H9 (cell line): Measurements from ENCODE around the gene ACADSB. TPM values are rescaled to one million over a fixed set of nuclear protein-coding genes. Genes with fewer than 3 reads are reported as not detected.

Source experiments
- DNase-seq: peaks from one replicate; pipeline ENCODE4 v3.0.0-alpha.2; 2017
- H2AFZ ChIP-seq: one replicate; pipeline ENCODE4 v1.6.1; 2013; ENCODE audit warnings: mild to moderate bottlenecking, low read length, control low read depth, moderate library complexity
- H2AK5ac ChIP-seq: 2 replicates; pipeline ENCODE4 v1.6.1; 2013; ENCODE audit warnings: low read length, control low read depth, mixed read lengths; ENCODE audit not compliant: insufficient read length
- H2BK120ac ChIP-seq: one replicate; pipeline ENCODE4 v1.6.1; 2013; ENCODE audit warnings: low read depth, mild to moderate bottlenecking, low read length, control low read depth, inconsistent platforms; ENCODE audit not compliant: poor library complexity, severe bottlenecking
- H2BK12ac ChIP-seq: 2 replicates; pipeline ENCODE4 v1.6.1; 2013; ENCODE audit warnings: low read length, control low read depth, mixed read lengths, low read depth; ENCODE audit not compliant: insufficient read length
- H2BK15ac ChIP-seq: 2 replicates; pipeline ENCODE4 v1.6.1; 2013; ENCODE audit warnings: low read depth, low read length, control low read depth
- H2BK20ac ChIP-seq: one replicate; pipeline ENCODE4 v1.6.1; 2013; ENCODE audit warnings: low read depth, mild to moderate bottlenecking, low read length, control low read depth, inconsistent platforms; ENCODE audit not compliant: poor library complexity, severe bottlenecking
- H2BK5ac ChIP-seq: 2 replicates; pipeline ENCODE4 v1.6.1; 2013; ENCODE audit warnings: low read length, control low read depth, mixed read lengths; ENCODE audit not compliant: insufficient read length
- H3K14ac ChIP-seq: 2 replicates; pipeline ENCODE4 v1.6.1; 2013; ENCODE audit warnings: low read length, control low read depth; ENCODE audit not compliant: insufficient read depth
- H3K18ac ChIP-seq: 2 replicates; pipeline ENCODE4 v1.6.1; 2013; ENCODE audit warnings: low read depth, mild to moderate bottlenecking, mixed read lengths, low read length, control low read depth; ENCODE audit not compliant: insufficient read length
- H3K23ac ChIP-seq: 2 replicates; pipeline ENCODE4 v1.6.1; 2013; ENCODE audit warnings: low read length, control low read depth, mixed read lengths, low read depth; ENCODE audit not compliant: insufficient read length
- H3K23me2 ChIP-seq: 2 replicates; pipeline ENCODE4 v1.6.1; 2013; ENCODE audit warnings: low read depth, mild to moderate bottlenecking, mixed read lengths, low read length, control low read depth; ENCODE audit not compliant: insufficient read length, poor library complexity, severe bottlenecking
- H3K27ac ChIP-seq: 2 replicates; pipeline ENCODE4 v1.5.1; 2013; ENCODE audit warnings: low read length, control low read depth, mixed read lengths, low read depth; ENCODE audit not compliant: insufficient read length
- H3K27me3 ChIP-seq: 2 replicates; pipeline ENCODE4 v1.6.1; 2013; ENCODE audit warnings: low read length, control low read depth, inconsistent platforms; ENCODE audit not compliant: insufficient read depth
- H3K4ac ChIP-seq: 2 replicates; pipeline ENCODE4 v1.6.1; 2013; ENCODE audit warnings: low read depth, mild to moderate bottlenecking, control low read depth, inconsistent platforms, low read length, moderate library complexity
- H3K4me1 ChIP-seq: 2 replicates; pipeline ENCODE4 v1.6.1; 2013; ENCODE audit warnings: low read length, control low read depth, inconsistent platforms; ENCODE audit not compliant: insufficient read depth
- H3K4me2 ChIP-seq: 2 replicates; pipeline ENCODE4 v1.6.1; 2013; ENCODE audit warnings: low read length, control low read depth, mixed read lengths; ENCODE audit not compliant: insufficient read length, insufficient read depth
- H3K56ac ChIP-seq: 2 replicates; pipeline ENCODE4 v1.6.1; 2013; ENCODE audit warnings: low read depth, mild to moderate bottlenecking, mixed read lengths, low read length, control low read depth; ENCODE audit not compliant: insufficient read length
- H3K79me1 ChIP-seq: 2 replicates; pipeline ENCODE4 v1.6.1; 2013; ENCODE audit warnings: low read depth, mild to moderate bottlenecking, moderate library complexity, low read length, control low read depth, inconsistent platforms; ENCODE audit not compliant: insufficient read depth, poor library complexity, severe bottlenecking
- H3K79me2 ChIP-seq: 2 replicates; pipeline ENCODE4 v1.6.1; 2013; ENCODE audit warnings: low read length, control low read depth, inconsistent platforms; ENCODE audit not compliant: insufficient read depth
- H3K9ac ChIP-seq: 2 replicates; pipeline ENCODE4 v1.6.1; 2013; ENCODE audit warnings: low read length, control low read depth, mixed read lengths; ENCODE audit not compliant: insufficient read length; ENCODE audit errors: extremely low read depth
- H3K9me3 ChIP-seq: one replicate; pipeline ENCODE4 v1.6.1; 2013; ENCODE audit warnings: low read depth, low read length, inconsistent platforms; ENCODE audit not compliant: control insufficient read depth
- H3T11ph ChIP-seq: one replicate; pipeline ENCODE4 v1.6.1; 2013; ENCODE audit warnings: mild to moderate bottlenecking, low read length, control low read depth, inconsistent platforms
- H4K20me1 ChIP-seq: one replicate; pipeline ENCODE4 v1.6.1; 2013; ENCODE audit not compliant: control insufficient read depth, insufficient read length, insufficient read depth
- H4K5ac ChIP-seq: 2 replicates; pipeline ENCODE4 v1.6.1; 2013; ENCODE audit warnings: low read depth, mild to moderate bottlenecking, mixed read lengths, low read length, control low read depth; ENCODE audit not compliant: insufficient read length
- H4K8ac ChIP-seq: replicated peaks from 2 replicates; pipeline ENCODE4 v1.6.1; 2013; ENCODE audit warnings: low read length, control low read depth, mixed read lengths, low read depth; ENCODE audit not compliant: insufficient read length
- H4K91ac ChIP-seq: 2 replicates; pipeline ENCODE4 v1.6.1; 2013; ENCODE audit warnings: low read depth, mild to moderate bottlenecking, moderate library complexity, mixed read lengths, low read length, control low read depth; ENCODE audit not compliant: insufficient read length
- H3K27ac Mint-ChIP-seq, 3 experiments: 2 replicates in 2 of 3; 3 replicates in 1 of 3; pipeline ENCODE4 v1.8.0; 2020 to 2021; ENCODE audit warnings: mixed read lengths in 3 of 3, mild to moderate bottlenecking in 1 of 3, moderate library complexity in 1 of 3
- H3K27me3 Mint-ChIP-seq: 2 replicates; pipeline ENCODE4 v1.8.0; 2021; ENCODE audit warnings: low read depth, mild to moderate bottlenecking, moderate library complexity, mixed read lengths
- H3K36me3 Mint-ChIP-seq, 3 experiments: 2 replicates in 2 of 3; 3 replicates in 1 of 3; pipeline ENCODE4 v1.8.0; 2020 to 2021; ENCODE audit warnings: low read depth in 3 of 3, mixed read lengths in 3 of 3; ENCODE audit not compliant: insufficient read depth in 1 of 3
- H3K4me1 Mint-ChIP-seq, 2 experiments: 2 replicates each; pipeline ENCODE4 v1.8.0; 2020; ENCODE audit warnings: mixed read lengths in 2 of 2
- H3K4me3 Mint-ChIP-seq, 2 experiments: 2 replicates in 1 of 2; 3 replicates in 1 of 2; pipeline ENCODE4 v1.8.0; 2020 to 2021; ENCODE audit warnings: mild to moderate bottlenecking in 2 of 2, mixed read lengths in 2 of 2, moderate library complexity in 1 of 2
- H3K9me3 Mint-ChIP-seq, 2 experiments: 2 replicates in 1 of 2; 3 replicates in 1 of 2; pipeline ENCODE4 v1.8.0; 2020; ENCODE audit warnings: mild to moderate bottlenecking in 2 of 2, mixed read lengths in 2 of 2, moderate library complexity in 1 of 2
- WGBS: extraction: QIAGEN DNeasy Blood & Tissue Kit; methylation state at CpG from one replicate; pipeline ENCODE4 v1.1.7; 2013; ENCODE audit warnings: missing lambda C conversion rate, low lambda C conversion rate, mixed read lengths; ENCODE audit not compliant: insufficient read length; ENCODE audit errors: extremely low coverage; 5-methylcytosine and 5-hydroxymethylcytosine counted together
- total RNA-seq: library from RNA; stranded (reverse); gene quantifications from 2 replicates; pipeline ENCODE4 v1.2.1, GENCODE V29; 2021
- TF ChIP-seq, protein P1 (sequence below): fragments of 200-600 bp; sonication (generic); conservative IDR thresholded peaks from 3 replicates; pipeline ENCODE4 v1.8.0; 2021; ENCODE audit warnings: antibody characterized with exemption, mild to moderate bottlenecking

Gene ACADSB
- total RNA-seq, 1 experiment from 2014 or later, result 35.1 TPM

DNA sequence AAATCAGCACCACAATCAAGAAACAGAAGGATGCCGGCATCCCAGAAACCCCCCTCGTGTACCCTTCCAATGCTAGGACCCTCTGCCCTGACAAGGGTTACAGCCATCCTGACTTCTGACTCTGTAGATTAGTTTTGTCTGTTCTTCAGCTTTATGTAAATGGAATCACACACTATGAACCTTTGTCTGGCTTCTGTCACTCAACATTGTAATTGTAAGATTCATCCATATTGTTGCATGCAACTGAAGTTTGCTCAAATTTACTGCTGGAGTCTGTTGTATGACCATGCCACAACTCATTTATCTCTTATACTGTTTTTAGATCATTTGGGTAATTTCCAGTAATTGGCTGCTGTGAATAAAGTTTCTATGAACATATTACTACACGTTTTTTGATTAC, 8.7 kb upstream of the ACADSB start:
- Histone ChIP-seq H3K23ac (no peak overlapping the region), H3K27ac (no peak overlapping the region), H3K4ac (no peak overlapping the region), H3K9ac (no peak overlapping the region), H2BK15ac (no peak overlapping the region), H3K23me2 (no peaks in the 10 kb centered on the region), H3K56ac (no peak overlapping the region), H3K79me2 (no peaks in the 10 kb centered on the region), H2AFZ (no peak overlapping the region), H4K5ac (no peak overlapping the region), H3K27me3 (no peaks in the 10 kb centered on the region; the same call in 1 of the 2 replicates), H4K91ac (no peak overlapping the region), H3K4me2 (no peak overlapping the region), H2BK5ac (no peak overlapping the region), H4K8ac (no peak overlapping the region), H3K14ac (no peak overlapping the region), H2BK12ac (no peak overlapping the region), H3K79me1 (no peaks in the 10 kb centered on the region), H2BK120ac (no peak overlapping the region), H2BK20ac (no peak overlapping the region), H4K20me1 (no peaks in the 10 kb centered on the region), H3K18ac (no peak overlapping the region), H3K4me1 (no peaks in the 10 kb centered on the region), H3T11ph (no peak overlapping the region), H2AK5ac (no peak overlapping the region), H3K9me3 (no peaks in the 10 kb centered on the region)
- Mint-ChIP-seq H3K4me3 (no peak overlapping the region), H3K27me3 (no peaks in the 10 kb centered on the region), H3K36me3 (peaks cover 3 to 20% (median 17%) of the 10 kb centered on the region in 3 experiments; a peak in 5 of 7 replicates), H3K4me1 (peaks cover 4 to 11% of the 10 kb centered on the region in 2 experiments), H3K9me3 (no peaks in the 10 kb centered on the region), H3K27ac (no peak overlapping the region)
- no peak for DNase-seq
- TF ChIP-seq, protein P1, sequence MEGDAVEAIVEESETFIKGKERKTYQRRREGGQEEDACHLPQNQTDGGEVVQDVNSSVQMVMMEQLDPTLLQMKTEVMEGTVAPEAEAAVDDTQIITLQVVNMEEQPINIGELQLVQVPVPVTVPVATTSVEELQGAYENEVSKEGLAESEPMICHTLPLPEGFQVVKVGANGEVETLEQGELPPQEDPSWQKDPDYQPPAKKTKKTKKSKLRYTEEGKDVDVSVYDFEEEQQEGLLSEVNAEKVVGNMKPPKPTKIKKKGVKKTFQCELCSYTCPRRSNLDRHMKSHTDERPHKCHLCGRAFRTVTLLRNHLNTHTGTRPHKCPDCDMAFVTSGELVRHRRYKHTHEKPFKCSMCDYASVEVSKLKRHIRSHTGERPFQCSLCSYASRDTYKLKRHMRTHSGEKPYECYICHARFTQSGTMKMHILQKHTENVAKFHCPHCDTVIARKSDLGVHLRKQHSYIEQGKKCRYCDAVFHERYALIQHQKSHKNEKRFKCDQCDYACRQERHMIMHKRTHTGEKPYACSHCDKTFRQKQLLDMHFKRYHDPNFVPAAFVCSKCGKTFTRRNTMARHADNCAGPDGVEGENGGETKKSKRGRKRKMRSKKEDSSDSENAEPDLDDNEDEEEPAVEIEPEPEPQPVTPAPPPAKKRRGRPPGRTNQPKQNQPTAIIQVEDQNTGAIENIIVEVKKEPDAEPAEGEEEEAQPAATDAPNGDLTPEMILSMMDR, result no peak
- WGBS, result no CpG with 5 or more reads among the region's 3 CpGs
